Measurements from ENCODE around the gene AGBL3. TPM values are rescaled to one million over a fixed set of nuclear protein-coding genes. Genes with fewer than 3 reads are reported as not detected.

The AGBL3 gene
- total RNA-seq, 2 donors from 2014 or later = 0.67 to 1.9 TPM

- Histone ChIP-seq H3K4me3 (no peak overlapping the region), H3K27ac (no peak overlapping the region), H3K36me3 (peaks cover 34% of the 10 kb centered on the region), H3K9me3 (peaks cover 0 to 22% of the 10 kb centered on the region in 2 donors), H3K4me1 (no peaks in the 10 kb centered on the region), H3K27me3 (no peaks in the 10 kb centered on the region)
- TF ChIP-seq CTCF (IDR thresholded peaks at IDR 0.05) = no peak
- peak; percentile 23 for DNase-seq (ENCODE audit: low spot score)
Measured at GRCh38 chr7:135180122-135180521, 193.8 kb downstream of the AGBL3 start.

GRCh38 chr7:135181261-135181928 lies 195.1 kb downstream of the AGBL3 start:
- Histone ChIP-seq H3K4me1 (no peaks in the 10 kb centered on the region), H3K9me3 (peaks cover 0 to 22% of the 10 kb centered on the region in 2 donors), H3K27me3 (no peaks in the 10 kb centered on the region), H3K36me3 (peaks cover 47% of the 10 kb centered on the region), H3K27ac (no peak overlapping the region), H3K4me3 (no peak overlapping the region)
- DNase-seq (ENCODE audit: low spot score) = no peak
- no peak for TF ChIP-seq CTCF (IDR thresholded peaks at IDR 0.05)

GRCh38 chr7:135181929-135182678 lies 195.8 kb downstream of the AGBL3 start:
- Histone ChIP-seq H3K9me3 (peaks cover 0 to 22% of the 10 kb centered on the region in 2 donors), H3K27ac (no peak overlapping the region), H3K4me3 (no peak overlapping the region), H3K36me3 (peaks cover 54% of the 10 kb centered on the region), H3K27me3 (no peaks in the 10 kb centered on the region), H3K4me1 (no peaks in the 10 kb centered on the region)
- DNase-seq (ENCODE audit: low spot score) = no peak
- no peak for TF ChIP-seq CTCF (IDR thresholded peaks at IDR 0.05)

- Histone ChIP-seq H3K36me3 (peaks cover 56% of the 10 kb centered on the region), H3K4me3 (no peak overlapping the region), H3K27ac (no peak overlapping the region), H3K9me3 (peaks cover 0 to 22% of the 10 kb centered on the region in 2 donors), H3K4me1 (no peaks in the 10 kb centered on the region), H3K27me3 (no peaks in the 10 kb centered on the region)
- no peak for DNase-seq (ENCODE audit: low spot score)
- no peak for TF ChIP-seq CTCF (IDR thresholded peaks at IDR 0.05)
Measured at GRCh38 chr7:135183478-135183877, 197.2 kb downstream of the AGBL3 start.

- no peak for DNase-seq (ENCODE audit: low spot score)
- H3K9me3 ChIP-seq = peaks cover 0 to 22% of the 10 kb centered on the region in 2 donors
- H3K4me1 ChIP-seq = no peaks in the 10 kb centered on the region
- no peak overlapping the region for H3K4me3 ChIP-seq
- no peak for TF ChIP-seq CTCF (IDR thresholded peaks at IDR 0.05)
- peaks cover 65% of the 10 kb centered on the region for H3K36me3 ChIP-seq
- H3K27ac ChIP-seq = no peak overlapping the region
- H3K27me3 ChIP-seq = no peaks in the 10 kb centered on the region
Measured at GRCh38 chr7:135184254-135184841, 198.0 kb downstream of the AGBL3 start.

Other genes starting within 250 kb of the AGBL3 start
- 100 to 1,000 TPM; 119 to 157 TPM for gene CALD1, start 206.9 kb upstream of the AGBL3 start, total RNA-seq
- gene TMEM140, start 161.6 kb downstream of the AGBL3 start, total RNA-seq = 10 to 100 TPM; 10.7 to 14.9 TPM
- 10 to 100 TPM; 25.5 to 31.4 TPM for gene CYREN, start 184.2 kb downstream of the AGBL3 start, total RNA-seq
- gene WDR91, start 225.0 kb downstream of the AGBL3 start, total RNA-seq = 1 to 10 TPM; 3.3 to 4.5 TPM
- gene STRA8, start 247.3 kb downstream of the AGBL3 start, total RNA-seq = not detected

Data from right atrium auricular region (tissue), 2 donors.